Transverse colon (tissue), 4 donors: ENCODE results near the gene SFRP4. TPM values are rescaled to one million over a fixed set of nuclear protein-coding genes. Genes with fewer than 3 reads are reported as not detected.

Experiments used
- DNase-seq: peaks from one replicate; pipeline ENCODE4 v3.0.0-alpha.2; 2019
- H3K27ac ChIP-seq, 4 donors: fragments of 200-600 bp; sonication (generic); 2 replicates each; pipeline ENCODE4 v1.5.1; 2016 to 2018; ENCODE audit warnings: inconsistent platforms in 4 of 4
- H3K27me3 ChIP-seq: fragments of 200-600 bp; sonication (generic); 2 replicates; pipeline ENCODE4 v1.5.1; 2017; ENCODE audit warnings: inconsistent platforms
- H3K36me3 ChIP-seq, 4 donors: fragments of 200-600 bp; sonication (generic); 2 replicates each; pipeline ENCODE4 v1.5.1; 2017 to 2019; ENCODE audit warnings: inconsistent platforms in 4 of 4
- H3K4me1 ChIP-seq, 4 donors: fragments of 200-600 bp; sonication (generic); 2 replicates each; pipeline ENCODE4 v1.5.1; 2017 to 2020; ENCODE audit warnings: inconsistent platforms in 4 of 4
- H3K4me3 ChIP-seq, 4 donors: fragments of 200-600 bp; sonication (generic); 1 replicate in 1 of 4; 2 replicates in 3 of 4; pipeline versions ENCODE4 v1.5.1 to v1.6.1; 2017 to 2019; ENCODE audit warnings: inconsistent platforms in 4 of 4
- H3K9me3 ChIP-seq, 2 donors: fragments of 200-600 bp; sonication (generic); 2 replicates each; pipeline ENCODE4 v1.5.1; 2017 to 2019; ENCODE audit warnings: inconsistent platforms in 2 of 2
- EP300 ChIP-seq: sonication (generic); formaldehyde crosslinking; IDR thresholded peaks from one replicate; pipeline ENCODE4 v1.6.1; 2017; ENCODE audit warnings: antibody characterized with exemption, low read depth
- POLR2A ChIP-seq: fragments of 450-650 bp; IDR thresholded peaks from one replicate; pipeline ENCODE4 v1.6.1; 2016; ENCODE audit warnings: antibody characterized with exemption, mild to moderate bottlenecking, moderate library complexity
- POLR2AphosphoS5 ChIP-seq, 3 donors: sonication (generic); formaldehyde crosslinking; IDR thresholded peaks; one replicate each; pipeline ENCODE4 v1.6.1; 2016; ENCODE audit warnings: antibody characterized with exemption in 3 of 3
- WGBS, 2 donors: methylation state at CpG; one replicate each; pipeline ENCODE4 v1.1.5; 2018; ENCODE audit warnings: low coverage in 1 of 2; 5-methylcytosine and 5-hydroxymethylcytosine counted together
- in situ Hi-C, 4 donors: fragments of 200-750 bp; cut with MboI; loops; one replicate each; pipeline versions ENCODE4 v1.15.0 to v1.15.1; 2017; ENCODE audit warnings: low sequenced_read_pairs in 3 of 4, low pct_ligation_motif_present in 1 of 4, low pct_unique_long_range_greater_than_20kb in 1 of 4
- intact Hi-C: fragments of 100-400 bp; cut with DNase I; formaldehyde crosslinking; loops from one replicate; pipeline ENCODE4 v1.15.1; 2023; ENCODE audit warnings: low total_unique reads
- total RNA-seq, 4 donors: library from RNA; depleted of rRNA; stranded (reverse); fragments of >200 nt; gene quantifications; one replicate each; pipeline ENCODE4 v1.1.0, GENCODE V29; 2016
- TF ChIP-seq, protein P1 (sequence below), 5 experiments: fragments of 200-600 bp in 3 of 5; fragments of 450-650 bp in 2 of 5; sonication (generic) in 3 of 5; IDR thresholded peaks; 1 replicate in 2 of 5; 2 replicates in 3 of 5; pipeline ENCODE4 v1.5.1; 2016 to 2017; ENCODE audit warnings: antibody characterized with exemption in 5 of 5, inconsistent platforms in 3 of 5, mild to moderate bottlenecking in 2 of 5, moderate library complexity in 1 of 5

SFRP4 gene
- total RNA-seq, 4 donors from 2014 or later = 0.41 to 1.8 (median 0.64) TPM; not detected in 1

- WGBS, 2 donors = 95% methylated on average over 7 of the region's 7 CpGs; no CpG with 5 or more reads in 1 of the 2 donors
- intact Hi-C loops (no loop called here), in situ Hi-C loops (no loop called here)
- Histone ChIP-seq H3K9me3 (no peaks in the 10 kb centered on the region), H3K4me1 (peaks cover 0 to 15% (median 5%) of the 10 kb centered on the region in 4 donors), H3K36me3 (no peaks in the 10 kb centered on the region), H3K27me3 (no peaks in the 10 kb centered on the region), H3K4me3 (no peak overlapping the region), H3K27ac (no peak overlapping the region)
- no peak for DNase-seq
- TF ChIP-seq EP300 = no peak
- TF ChIP-seq POLR2AphosphoS5 (IDR thresholded peaks at IDR 0.05) = no peak
- TF ChIP-seq, protein P1, sequence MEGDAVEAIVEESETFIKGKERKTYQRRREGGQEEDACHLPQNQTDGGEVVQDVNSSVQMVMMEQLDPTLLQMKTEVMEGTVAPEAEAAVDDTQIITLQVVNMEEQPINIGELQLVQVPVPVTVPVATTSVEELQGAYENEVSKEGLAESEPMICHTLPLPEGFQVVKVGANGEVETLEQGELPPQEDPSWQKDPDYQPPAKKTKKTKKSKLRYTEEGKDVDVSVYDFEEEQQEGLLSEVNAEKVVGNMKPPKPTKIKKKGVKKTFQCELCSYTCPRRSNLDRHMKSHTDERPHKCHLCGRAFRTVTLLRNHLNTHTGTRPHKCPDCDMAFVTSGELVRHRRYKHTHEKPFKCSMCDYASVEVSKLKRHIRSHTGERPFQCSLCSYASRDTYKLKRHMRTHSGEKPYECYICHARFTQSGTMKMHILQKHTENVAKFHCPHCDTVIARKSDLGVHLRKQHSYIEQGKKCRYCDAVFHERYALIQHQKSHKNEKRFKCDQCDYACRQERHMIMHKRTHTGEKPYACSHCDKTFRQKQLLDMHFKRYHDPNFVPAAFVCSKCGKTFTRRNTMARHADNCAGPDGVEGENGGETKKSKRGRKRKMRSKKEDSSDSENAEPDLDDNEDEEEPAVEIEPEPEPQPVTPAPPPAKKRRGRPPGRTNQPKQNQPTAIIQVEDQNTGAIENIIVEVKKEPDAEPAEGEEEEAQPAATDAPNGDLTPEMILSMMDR (IDR thresholded peaks at IDR 0.05) = no peak
- no peak for TF ChIP-seq POLR2A
Measured at GRCh38 chr7:37947941-37948210, 31.3 kb upstream of the SFRP4 start.

DNA sequence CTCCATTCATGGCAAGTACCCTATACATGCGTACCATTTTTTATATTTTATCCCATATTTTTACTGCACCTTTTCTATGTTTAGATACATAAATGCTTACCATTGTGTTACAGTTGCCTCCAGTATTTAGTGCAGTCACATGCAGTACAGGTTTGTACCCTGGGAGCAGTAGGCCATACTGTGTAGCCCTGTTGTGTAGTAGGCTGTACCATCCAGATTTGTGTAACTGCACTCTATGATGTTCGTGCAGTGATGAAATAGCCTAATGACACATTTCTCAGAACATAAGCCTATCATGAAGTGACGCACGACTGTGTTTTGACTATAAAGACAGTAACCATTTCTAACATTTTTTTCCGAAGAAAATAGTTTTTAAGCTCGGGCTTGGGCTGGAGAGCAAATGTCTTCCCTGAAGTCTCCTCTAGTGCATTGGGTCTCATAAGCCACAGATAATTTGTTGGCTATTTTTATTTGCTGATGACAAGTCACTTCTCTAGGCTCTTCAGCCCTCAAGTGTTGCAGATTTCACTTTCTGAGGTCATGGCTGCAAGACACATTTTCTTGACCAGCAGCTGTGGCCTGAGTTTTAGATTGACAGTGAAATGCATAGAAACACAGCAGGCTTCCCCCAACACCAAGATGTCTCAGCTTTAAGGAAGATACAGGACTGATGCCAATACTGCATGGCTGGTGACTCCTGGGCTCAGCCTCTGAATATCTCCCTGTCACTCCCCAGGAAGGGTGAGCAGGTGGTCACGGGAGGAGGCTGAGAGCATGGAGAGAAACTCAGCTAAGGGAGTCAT lies 30.7 kb upstream of the SFRP4 start:
- WGBS, 2 donors = 91 to 92% methylated on average over 5 to 7 of the region's 7 CpGs
- no peak for DNase-seq
- intact Hi-C loops = no loop called here
- TF ChIP-seq EP300 (no peak), POLR2AphosphoS5 (IDR thresholded peaks at IDR 0.05) (no peak), POLR2A (no peak)
- TF ChIP-seq, protein P1 (IDR thresholded peaks at IDR 0.05) = no peak
- Histone ChIP-seq H3K9me3 (no peaks in the 10 kb centered on the region), H3K4me1 (peaks cover 0 to 21% (median 7%) of the 10 kb centered on the region in 4 donors), H3K27ac (no peak overlapping the region), H3K4me3 (no peak overlapping the region), H3K27me3 (no peaks in the 10 kb centered on the region), H3K36me3 (no peaks in the 10 kb centered on the region)
- in situ Hi-C loops = no loop called here

GRCh38 chr7:37945336-37945735 lies 28.7 kb upstream of the SFRP4 start:
- Histone ChIP-seq H3K27me3 (no peaks in the 10 kb centered on the region), H3K27ac (no peak overlapping the region), H3K36me3 (no peaks in the 10 kb centered on the region), H3K4me3 (no peak overlapping the region), H3K4me1 (peaks cover 0 to 23% (median 7%) of the 10 kb centered on the region in 4 donors), H3K9me3 (no peaks in the 10 kb centered on the region)
- in situ Hi-C loops = no loop called here
- DNase-seq = no peak
- intact Hi-C loops = no loop called here
- no peak for TF ChIP-seq POLR2A
- no peak for TF ChIP-seq EP300
- TF ChIP-seq POLR2AphosphoS5 (IDR thresholded peaks at IDR 0.05) = no peak
- TF ChIP-seq, protein P1 (IDR thresholded peaks at IDR 0.05) = no peak
- WGBS, 2 donors = 80 to 86% methylated on average over 2 to 4 of the region's 4 CpGs

GRCh38 chr7:37944737-37945054 lies 28.1 kb upstream of the SFRP4 start:
- in situ Hi-C loops = no loop called here
- no peak overlapping the region for H3K27ac ChIP-seq
- no peaks in the 10 kb centered on the region for H3K9me3 ChIP-seq
- H3K4me3 ChIP-seq = no peak overlapping the region
- intact Hi-C loops = no loop called here
- peaks cover 0 to 26% (median 8%) of the 10 kb centered on the region in 4 donors for H3K4me1 ChIP-seq
- 83% methylated on average over 2 of the region's 2 CpGs; no CpG with 5 or more reads in 1 of the 2 donors for WGBS, 2 donors
- no peak for TF ChIP-seq EP300
- no peak for TF ChIP-seq POLR2A
- H3K27me3 ChIP-seq = no peaks in the 10 kb centered on the region
- no peak for DNase-seq
- H3K36me3 ChIP-seq = no peaks in the 10 kb centered on the region
